Gastrocnemius medialis (tissue), 4 donors: ENCODE results near the gene TSSK1B. TPM values are rescaled to one million over a fixed set of nuclear protein-coding genes. Genes with fewer than 3 reads are reported as not detected.

Source experiments
- ATAC-seq, 2 donors: fragments of 150-250 bp; one replicate each; pipeline ENCODE4 v1.9.1; 2016
- DNase-seq, 2 donors: peaks; one replicate each; pipeline ENCODE4 v3.0.0-alpha.2; 2019
- H3K27ac ChIP-seq, 4 donors: fragments of 200-600 bp; sonication (generic); 1 replicate in 1 of 4; 2 replicates in 3 of 4; pipeline ENCODE4 v1.5.1; 2016 to 2018; ENCODE audit warnings: mild to moderate bottlenecking in 2 of 4, moderate library complexity in 1 of 4
- H3K27me3 ChIP-seq, 3 donors: fragments of 200-600 bp; sonication (generic) in 2 of 3; 1 replicate in 1 of 3; 2 replicates in 2 of 3; pipeline versions ENCODE4 v1.5.1 to v1.6.0; 2016 to 2019; ENCODE audit warnings: mild to moderate bottlenecking in 1 of 3, moderate library complexity in 1 of 3
- H3K36me3 ChIP-seq, 2 donors: fragments of 200-600 bp; sonication (generic) in 1 of 2; one replicate each; pipeline ENCODE4 v1.5.1; 2017 to 2018
- H3K4me1 ChIP-seq, 2 donors: fragments of 200-600 bp; sonication (generic) in 1 of 2; one replicate each; pipeline ENCODE4 v1.5.1; 2016 to 2017; ENCODE audit warnings: mild to moderate bottlenecking in 2 of 2
- H3K4me3 ChIP-seq, 4 donors: fragments of 200-600 bp; sonication (generic) in 3 of 4; 1 replicate in 1 of 4; 2 replicates in 3 of 4; pipeline ENCODE4 v1.5.1; 2016 to 2019; ENCODE audit warnings: mild to moderate bottlenecking in 2 of 4
- H3K9me3 ChIP-seq, 3 donors: fragments of 200-600 bp; sonication (generic) in 2 of 3; 1 replicate in 1 of 3; 2 replicates in 2 of 3; pipeline ENCODE4 v1.5.1; 2016 to 2019
- POLR2A ChIP-seq, 2 donors: fragments of 450-650 bp; IDR thresholded peaks; one replicate each; pipeline ENCODE4 v1.6.1; 2017; ENCODE audit warnings: antibody characterized with exemption in 2 of 2, mild to moderate bottlenecking in 2 of 2, moderate library complexity in 2 of 2
- in situ Hi-C, 4 donors: fragments of 200-750 bp; cut with MboI; loops; one replicate each; pipeline versions ENCODE4 v1.15.0 to v1.8.0; 2017; ENCODE audit warnings: low sequenced_read_pairs in 4 of 4
- intact Hi-C: fragments of 100-400 bp; cut with DNase I; formaldehyde crosslinking; loops from one replicate; pipeline ENCODE4 v1.15.1; 2023; ENCODE audit warnings: low total_unique reads
- total RNA-seq, 4 donors: library from RNA; depleted of rRNA; stranded (reverse); fragments of >200 nt; gene quantifications; one replicate each; pipeline versions ENCODE4 v1.1.0 to v1.2.3, GENCODE V29; 2016
- TF ChIP-seq, protein P1 (sequence below), 5 experiments: fragments of 450-650 bp in 3 of 5; fragments of 200-600 bp in 2 of 5; sonication (generic) in 2 of 5; IDR thresholded peaks in 4 of 5; conservative IDR thresholded peaks in 1 of 5; 1 replicate in 4 of 5; 2 replicates in 1 of 5; pipeline ENCODE4 v1.5.1; 2016 to 2019; ENCODE audit warnings: antibody characterized with exemption in 5 of 5, mild to moderate bottlenecking in 3 of 5, moderate library complexity in 3 of 5

TSSK1B gene, protein sequence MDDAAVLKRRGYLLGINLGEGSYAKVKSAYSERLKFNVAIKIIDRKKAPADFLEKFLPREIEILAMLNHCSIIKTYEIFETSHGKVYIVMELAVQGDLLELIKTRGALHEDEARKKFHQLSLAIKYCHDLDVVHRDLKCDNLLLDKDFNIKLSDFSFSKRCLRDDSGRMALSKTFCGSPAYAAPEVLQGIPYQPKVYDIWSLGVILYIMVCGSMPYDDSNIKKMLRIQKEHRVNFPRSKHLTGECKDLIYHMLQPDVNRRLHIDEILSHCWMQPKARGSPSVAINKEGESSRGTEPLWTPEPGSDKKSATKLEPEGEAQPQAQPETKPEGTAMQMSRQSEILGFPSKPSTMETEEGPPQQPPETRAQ
- not detected for total RNA-seq

DNA sequence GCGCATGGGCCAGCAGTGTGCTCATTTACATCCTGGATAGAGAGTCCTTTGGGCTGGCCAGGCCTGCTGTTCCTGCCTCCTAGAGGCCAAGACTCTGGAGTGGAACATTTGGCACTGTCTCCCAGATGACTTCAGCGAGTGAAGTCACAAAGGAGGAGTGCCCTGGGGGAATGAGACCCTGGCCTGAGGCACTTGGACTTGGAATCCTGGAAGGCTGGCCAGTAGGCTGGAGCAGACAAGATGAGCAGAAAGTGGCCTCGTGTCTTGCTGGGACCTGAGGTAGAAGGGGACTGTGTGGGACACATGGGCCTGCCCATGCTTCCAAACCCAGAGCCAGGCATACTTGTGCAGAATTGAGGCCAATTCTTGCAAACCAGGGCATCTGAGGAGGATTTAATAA is at the start of gene TSSK1B:
Gene TSSK1B (minus strand): TSS at position 101 of the 400 bp plus-strand sequence. CDS start 150 bp downstream, outside the sequence.
- H3K27me3 ChIP-seq = no peaks in the 10 kb centered on the region
- no peaks in the 10 kb centered on the region for H3K36me3 ChIP-seq
- TF ChIP-seq, protein P1, sequence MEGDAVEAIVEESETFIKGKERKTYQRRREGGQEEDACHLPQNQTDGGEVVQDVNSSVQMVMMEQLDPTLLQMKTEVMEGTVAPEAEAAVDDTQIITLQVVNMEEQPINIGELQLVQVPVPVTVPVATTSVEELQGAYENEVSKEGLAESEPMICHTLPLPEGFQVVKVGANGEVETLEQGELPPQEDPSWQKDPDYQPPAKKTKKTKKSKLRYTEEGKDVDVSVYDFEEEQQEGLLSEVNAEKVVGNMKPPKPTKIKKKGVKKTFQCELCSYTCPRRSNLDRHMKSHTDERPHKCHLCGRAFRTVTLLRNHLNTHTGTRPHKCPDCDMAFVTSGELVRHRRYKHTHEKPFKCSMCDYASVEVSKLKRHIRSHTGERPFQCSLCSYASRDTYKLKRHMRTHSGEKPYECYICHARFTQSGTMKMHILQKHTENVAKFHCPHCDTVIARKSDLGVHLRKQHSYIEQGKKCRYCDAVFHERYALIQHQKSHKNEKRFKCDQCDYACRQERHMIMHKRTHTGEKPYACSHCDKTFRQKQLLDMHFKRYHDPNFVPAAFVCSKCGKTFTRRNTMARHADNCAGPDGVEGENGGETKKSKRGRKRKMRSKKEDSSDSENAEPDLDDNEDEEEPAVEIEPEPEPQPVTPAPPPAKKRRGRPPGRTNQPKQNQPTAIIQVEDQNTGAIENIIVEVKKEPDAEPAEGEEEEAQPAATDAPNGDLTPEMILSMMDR (IDR thresholded peaks at IDR 0.05 in 4 of 5, conservative IDR thresholded peaks at IDR 0.05 in 1 of 5) = no peak
- intact Hi-C loops (no loop called here), in situ Hi-C loops (no loop called here)
- no peak for ATAC-seq
- H3K4me1 ChIP-seq = no peaks in the 10 kb centered on the region
- no peaks in the 10 kb centered on the region for H3K9me3 ChIP-seq
- H3K27ac ChIP-seq = no peak within 1 kb of the TSS
- no peak for DNase-seq
- no peak within 1 kb of the TSS for H3K4me3 ChIP-seq

DNA sequence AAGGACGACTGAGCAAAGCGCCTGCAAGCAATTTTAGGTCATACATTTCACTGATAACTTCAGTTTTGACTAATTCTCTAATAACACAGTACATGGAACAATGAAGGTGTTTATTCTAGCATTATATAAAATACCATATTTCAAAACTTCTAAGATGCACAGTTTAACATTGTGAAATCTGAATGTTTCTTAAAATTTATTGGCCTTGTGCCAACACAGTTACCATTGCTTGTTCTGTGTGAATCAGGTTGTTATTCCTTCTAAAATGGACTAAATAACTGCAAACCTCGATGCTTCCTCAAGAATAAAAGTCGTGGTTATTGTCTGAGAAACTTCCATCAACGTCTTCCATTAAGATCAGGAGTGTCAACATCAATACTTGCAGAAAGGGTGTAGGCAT is 45.5 kb upstream of the TSSK1B start:
- intact Hi-C loops (no loop called here), in situ Hi-C loops (no loop called here)
- Histone ChIP-seq H3K27ac (no peak overlapping the region), H3K4me3 (no peak overlapping the region), H3K36me3 (no peaks in the 10 kb centered on the region), H3K27me3 (peaks cover 0 to 1% (median 0%) of the 10 kb centered on the region in 3 donors), H3K4me1 (no peaks in the 10 kb centered on the region), H3K9me3 (no peaks in the 10 kb centered on the region)
- no peak for ATAC-seq
- DNase-seq = no peak
- TF ChIP-seq, protein P1 (IDR thresholded peaks at IDR 0.05 in 4 of 5, conservative IDR thresholded peaks at IDR 0.05 in 1 of 5) = no peak
- no peak for TF ChIP-seq POLR2A (IDR thresholded peaks at IDR 0.05)

DNA sequence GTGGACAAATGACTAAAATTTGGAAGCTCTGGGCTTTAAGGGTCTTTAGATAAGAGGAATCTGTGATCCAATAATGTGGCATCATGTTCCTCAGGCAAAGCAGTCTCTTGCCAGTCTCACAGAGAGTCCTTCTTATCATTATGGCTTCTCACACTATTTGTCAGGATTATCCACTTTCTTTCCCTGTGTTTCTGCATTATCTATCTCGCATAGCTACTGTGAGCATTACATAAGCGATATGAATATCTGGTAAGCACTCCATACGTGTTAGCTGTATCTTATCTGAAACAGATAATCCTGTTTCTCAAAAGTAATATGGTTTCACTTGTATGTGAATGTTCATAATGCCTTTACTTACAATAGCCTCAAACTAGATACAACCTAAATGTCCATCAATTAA is 43.9 kb upstream of the TSSK1B start:
- DNase-seq = no peak
- H3K27me3 ChIP-seq = no peaks in the 10 kb centered on the region
- H3K4me3 ChIP-seq = no peak overlapping the region
- H3K36me3 ChIP-seq = no peaks in the 10 kb centered on the region
- intact Hi-C loops = no loop called here
- in situ Hi-C loops = no loop called here
- no peak for ATAC-seq
- TF ChIP-seq, protein P1 (IDR thresholded peaks at IDR 0.05 in 4 of 5, conservative IDR thresholded peaks at IDR 0.05 in 1 of 5) = no peak
- H3K4me1 ChIP-seq = no peaks in the 10 kb centered on the region
- no peaks in the 10 kb centered on the region for H3K9me3 ChIP-seq
- H3K27ac ChIP-seq = no peak overlapping the region

DNA sequence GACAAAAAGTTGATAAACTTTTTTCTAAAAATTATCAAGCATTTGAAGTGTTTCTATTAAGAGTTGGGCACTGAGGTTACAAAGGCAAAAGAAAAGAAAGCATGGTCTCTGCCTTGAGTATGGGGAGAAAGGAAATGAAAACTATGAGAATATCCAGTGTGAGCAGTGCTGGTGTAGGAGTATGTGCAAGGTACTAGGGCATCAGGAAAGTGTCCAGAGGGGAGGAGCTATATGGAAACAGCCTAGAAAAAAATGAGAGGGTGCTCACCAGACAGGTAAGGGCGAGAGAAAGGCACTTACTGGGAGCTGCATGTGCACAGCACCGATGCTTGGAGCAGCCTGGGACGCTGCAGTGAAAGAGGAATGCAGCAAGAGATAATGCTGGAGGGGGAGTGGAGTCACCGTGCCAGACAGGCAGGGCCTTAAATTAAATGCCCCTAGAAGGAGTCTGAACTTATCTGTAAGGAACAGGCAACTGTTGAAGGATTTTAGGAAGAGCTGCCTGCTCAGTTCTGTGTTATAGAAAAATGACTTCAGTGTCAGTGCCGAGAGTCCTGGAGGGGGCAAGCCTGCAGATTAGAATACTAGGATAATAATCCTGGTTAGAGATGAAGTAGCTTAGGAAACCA is 39.4 kb upstream of the TSSK1B start:
- intact Hi-C loops = no loop called here
- Histone ChIP-seq H3K27ac (no peak overlapping the region), H3K4me1 (no peaks in the 10 kb centered on the region), H3K36me3 (no peaks in the 10 kb centered on the region), H3K9me3 (no peaks in the 10 kb centered on the region), H3K4me3 (no peak overlapping the region), H3K27me3 (no peaks in the 10 kb centered on the region)
- TF ChIP-seq, protein P1 (IDR thresholded peaks at IDR 0.05 in 4 of 5, conservative IDR thresholded peaks at IDR 0.05 in 1 of 5) = no peak
- no peak for TF ChIP-seq POLR2A (IDR thresholded peaks at IDR 0.05)
- no peak for DNase-seq
- ATAC-seq = no peak
- in situ Hi-C loops = no loop called here
